Uterine smooth muscle cell (primary cell): ENCODE results near the gene OR4K5. TPM values are rescaled to one million over a fixed set of nuclear protein-coding genes. Genes with fewer than 3 reads are reported as not detected.

ENCODE experiments used
- total RNA-seq: library from RNA; depleted of rRNA; stranded (reverse); fragments of >200 nt; gene quantifications from 2 replicates; pipeline ENCODE4 v1.2.3, GENCODE V29; 2014

Gene OR4K5, protein sequence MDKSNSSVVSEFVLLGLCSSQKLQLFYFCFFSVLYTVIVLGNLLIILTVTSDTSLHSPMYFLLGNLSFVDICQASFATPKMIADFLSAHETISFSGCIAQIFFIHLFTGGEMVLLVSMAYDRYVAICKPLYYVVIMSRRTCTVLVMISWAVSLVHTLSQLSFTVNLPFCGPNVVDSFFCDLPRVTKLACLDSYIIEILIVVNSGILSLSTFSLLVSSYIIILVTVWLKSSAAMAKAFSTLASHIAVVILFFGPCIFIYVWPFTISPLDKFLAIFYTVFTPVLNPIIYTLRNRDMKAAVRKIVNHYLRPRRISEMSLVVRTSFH
- not detected in 2 replicates for total RNA-seq

DNA sequence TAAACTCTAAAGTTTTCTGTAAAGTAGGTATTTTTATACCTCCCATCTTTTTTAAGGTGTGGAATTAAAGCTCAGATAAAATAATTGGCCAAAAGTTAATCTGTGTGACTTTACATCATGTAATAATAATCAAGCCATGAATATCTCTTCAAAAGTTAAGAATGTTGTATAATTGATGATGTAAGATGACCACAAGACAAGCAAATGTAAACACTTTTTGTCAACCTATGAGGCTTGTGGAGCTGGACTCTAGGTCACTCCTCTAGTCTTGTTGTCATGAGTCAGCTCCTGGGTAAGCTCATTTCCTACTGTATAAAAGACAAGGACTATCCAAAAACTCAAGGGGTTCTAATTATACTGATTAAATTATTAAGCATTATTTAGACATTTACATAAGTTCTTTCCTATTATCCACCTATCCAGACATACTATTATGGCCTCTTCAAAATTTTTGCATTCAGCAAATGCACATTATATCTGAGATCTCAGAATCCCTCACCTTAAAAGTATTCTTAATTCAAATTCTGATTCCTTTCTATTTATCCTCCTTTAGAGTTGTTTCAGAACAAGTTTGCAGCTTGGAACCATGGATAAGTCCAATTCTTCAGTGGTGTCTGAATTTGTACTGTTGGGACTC is at the start of gene OR4K5:
OR4K5 (plus strand) TSS at position 587 of the 637 bp plus-strand sequence; CDS start at position 587, 0 bp downstream.

DNA sequence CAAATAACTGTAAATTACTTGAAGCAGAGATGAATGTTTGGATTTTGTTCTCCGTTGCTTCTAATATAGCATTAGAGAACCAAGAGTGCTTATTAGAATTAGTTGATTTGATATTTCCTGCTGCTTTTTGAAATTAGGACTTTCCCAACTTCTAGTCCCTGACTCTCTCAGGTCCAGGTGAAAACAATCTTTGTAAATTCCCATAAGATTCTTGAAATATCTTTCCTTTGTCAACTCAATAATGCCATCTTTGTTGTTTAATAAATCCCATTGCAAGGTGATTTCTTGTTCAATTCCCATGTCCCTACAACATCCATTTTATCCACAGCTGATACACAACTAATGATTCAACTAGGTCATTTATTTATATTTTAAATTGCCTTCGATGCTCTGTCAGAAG is 45.6 kb upstream of the OR4K5 start, which contains the start of gene OR4K2:
OR4K2 (plus strand) TSS at position 301 of the 400 bp plus-strand sequence. CDS start 1,126 bp downstream, outside the sequence.

DNA sequence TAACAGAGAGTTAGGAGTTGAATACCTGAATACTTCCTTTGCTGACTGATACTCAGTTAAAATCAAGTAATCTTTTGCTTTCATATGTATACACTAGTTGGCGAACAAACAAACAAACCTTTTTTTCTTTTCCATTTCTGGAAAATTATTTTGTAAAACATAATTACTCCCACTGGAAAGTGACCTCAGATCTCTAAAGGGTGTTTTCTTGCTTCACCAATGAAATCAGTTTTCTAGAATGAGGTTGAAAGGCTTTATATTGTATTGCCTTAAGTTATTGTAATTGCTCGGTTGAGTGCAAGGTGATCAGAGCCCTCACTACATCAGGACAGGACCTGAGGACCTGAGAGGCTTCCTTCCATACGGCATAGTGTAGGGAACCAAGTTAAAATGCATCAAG is 10.2 kb downstream of the OR4K5 start, which contains the start of gene OR4K1:
OR4K1 (plus strand) TSS at position 301 of the 400 bp plus-strand sequence. CDS start 4,750 bp downstream, outside the sequence.

Other genes with a start within 250 kb of the OR4K5 start
- not detected in 2 replicates for gene OR11H2, start 206.7 kb upstream of the OR4K5 start, total RNA-seq
- not detected in 2 replicates for gene OR4Q3, start 177.0 kb upstream of the OR4K5 start, total RNA-seq
- gene OR4M1, start 147.1 kb upstream of the OR4K5 start, total RNA-seq, result 0.12 TPM in 1 of 2 replicates, not detected in the other
- not detected in 2 replicates for gene OR4N2, start 116.8 kb upstream of the OR4K5 start, total RNA-seq
- gene OR4K2, start 45.5 kb upstream of the OR4K5 start, total RNA-seq, result not detected in 2 replicates
- gene OR4K1, start 10.3 kb downstream of the OR4K5 start, total RNA-seq, result 0.12 TPM in 1 of 2 replicates, not detected in the other
- not detected in 2 replicates for gene OR4K15, start 55.0 kb downstream of the OR4K5 start, total RNA-seq
- not detected in 2 replicates for gene OR4Q2, start 81.6 kb downstream of the OR4K5 start, total RNA-seq
- not detected in 2 replicates for gene OR4K14, start 98.7 kb downstream of the OR4K5 start, total RNA-seq
- gene OR4K13, start 115.4 kb downstream of the OR4K5 start, total RNA-seq, result not detected in 2 replicates
- gene OR4L1, start 139.4 kb downstream of the OR4K5 start, total RNA-seq, result not detected in 2 replicates
- gene OR4K17, start 190.1 kb downstream of the OR4K5 start, total RNA-seq, result not detected in 2 replicates
- gene OR4N5, start 218.2 kb downstream of the OR4K5 start, total RNA-seq, result not detected in 2 replicates